ENCODE results near the gene HOXD11. TPM values are rescaled to one million over a fixed set of nuclear protein-coding genes. Genes with fewer than 3 reads are reported as not detected.

Gene HOXD11
- total RNA-seq, 1 donor from 2014 or later = not detected

- intact Hi-C loops (cut with micrococcal nuclease) = no loop called here
These were observed 21.3 kb downstream of the HOXD11 start for GRCh38 chr2:176128172-176128981.

GRCh38 chr2:176128982-176129796 lies 22.1 kb downstream of the HOXD11 start, which contains the start of gene HOXD8:
HOXD8 (plus strand) TSS chr2:176129705; CDS start chr2:176130367, 662 bp downstream.
- intact Hi-C loops (cut with micrococcal nuclease) = no loop called here

DNA sequence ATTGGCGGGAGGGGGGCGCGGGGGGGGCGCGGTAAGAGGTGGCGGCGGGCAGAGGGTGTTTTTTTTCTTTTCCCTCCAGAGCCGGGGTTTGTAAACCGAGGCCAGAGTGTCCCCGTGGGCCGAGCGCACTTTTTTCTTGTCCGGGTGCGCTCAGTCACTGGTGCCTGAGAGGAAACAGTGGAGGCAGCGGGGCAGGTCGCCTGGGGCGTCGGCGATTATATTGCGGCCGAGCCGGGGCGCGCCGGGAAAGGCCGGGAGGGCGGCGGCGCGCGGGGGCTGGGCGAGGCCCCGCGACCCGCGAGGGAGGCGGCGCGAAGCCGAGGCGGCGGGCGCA lies 22.7 kb downstream of the HOXD11 start:
- intact Hi-C loops (cut with micrococcal nuclease) = loop anchor here (2.0 to 10.0 kb wide), 4 partner anchors 19 to 685 kb away; partner anchors contain the start of gene EVX2

- intact Hi-C loops (cut with micrococcal nuclease) = loop anchor here (2.0 to 10.0 kb wide), 4 partner anchors 20 to 684 kb away; partner anchors contain the start of gene EVX2
These were observed 23.3 kb downstream of the HOXD11 start for GRCh38 chr2:176130147-176130956.

DNA sequence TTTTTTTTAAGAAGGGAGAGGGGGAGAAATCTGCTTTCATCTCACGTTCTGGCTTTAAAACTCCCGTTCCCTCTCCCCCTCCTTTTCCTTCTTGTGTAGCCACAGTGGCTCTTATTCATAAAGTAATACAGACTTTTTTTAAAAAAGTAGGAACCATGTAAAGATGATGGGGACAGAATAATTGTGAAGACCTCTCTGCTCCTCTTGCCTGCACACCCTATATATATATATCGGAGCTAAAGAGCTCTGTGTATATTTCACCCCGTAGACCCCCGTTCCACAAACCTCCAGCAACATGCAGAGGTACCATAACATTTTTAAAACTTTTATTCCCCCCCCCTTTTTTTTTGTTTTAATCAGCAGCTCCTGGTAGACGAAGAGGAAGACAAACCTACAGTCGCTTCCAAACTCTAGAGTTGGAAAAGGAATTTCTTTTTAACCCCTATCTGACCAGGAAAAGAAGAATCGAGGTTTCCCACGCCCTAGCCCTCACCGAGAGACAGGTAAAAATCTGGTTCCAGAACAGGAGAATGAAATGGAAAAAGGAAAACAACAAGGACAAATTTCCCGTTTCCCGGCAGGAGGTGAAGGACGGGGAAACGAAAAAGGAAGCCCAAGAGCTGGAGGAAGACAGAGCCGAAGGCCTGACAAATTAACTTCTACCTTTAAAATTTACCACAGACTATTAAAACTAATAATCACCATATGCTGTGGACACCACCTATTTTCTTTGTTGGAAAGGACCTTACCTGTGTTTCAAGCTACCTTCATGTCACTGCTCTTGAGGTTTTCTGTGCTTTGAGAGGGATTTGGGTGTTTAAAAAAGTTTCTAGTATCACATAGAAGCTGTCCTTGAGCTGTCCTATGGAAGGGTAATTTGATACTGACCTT lies 24.1 kb downstream of the HOXD11 start:
- intact Hi-C loops (cut with micrococcal nuclease) = loop anchor here (2.0 to 10.0 kb wide), 4 partner anchors 20 to 684 kb away; partner anchors contain the start of gene EVX2

- intact Hi-C loops (cut with micrococcal nuclease) = loop anchor here (2.0 to 10.0 kb wide), 5 partner anchors 19 to 683 kb away; partner anchors contain the start of genes EVX2 and HOXD4
These were observed 24.7 kb downstream of the HOXD11 start for GRCh38 chr2:176131848-176132158.

DNA sequence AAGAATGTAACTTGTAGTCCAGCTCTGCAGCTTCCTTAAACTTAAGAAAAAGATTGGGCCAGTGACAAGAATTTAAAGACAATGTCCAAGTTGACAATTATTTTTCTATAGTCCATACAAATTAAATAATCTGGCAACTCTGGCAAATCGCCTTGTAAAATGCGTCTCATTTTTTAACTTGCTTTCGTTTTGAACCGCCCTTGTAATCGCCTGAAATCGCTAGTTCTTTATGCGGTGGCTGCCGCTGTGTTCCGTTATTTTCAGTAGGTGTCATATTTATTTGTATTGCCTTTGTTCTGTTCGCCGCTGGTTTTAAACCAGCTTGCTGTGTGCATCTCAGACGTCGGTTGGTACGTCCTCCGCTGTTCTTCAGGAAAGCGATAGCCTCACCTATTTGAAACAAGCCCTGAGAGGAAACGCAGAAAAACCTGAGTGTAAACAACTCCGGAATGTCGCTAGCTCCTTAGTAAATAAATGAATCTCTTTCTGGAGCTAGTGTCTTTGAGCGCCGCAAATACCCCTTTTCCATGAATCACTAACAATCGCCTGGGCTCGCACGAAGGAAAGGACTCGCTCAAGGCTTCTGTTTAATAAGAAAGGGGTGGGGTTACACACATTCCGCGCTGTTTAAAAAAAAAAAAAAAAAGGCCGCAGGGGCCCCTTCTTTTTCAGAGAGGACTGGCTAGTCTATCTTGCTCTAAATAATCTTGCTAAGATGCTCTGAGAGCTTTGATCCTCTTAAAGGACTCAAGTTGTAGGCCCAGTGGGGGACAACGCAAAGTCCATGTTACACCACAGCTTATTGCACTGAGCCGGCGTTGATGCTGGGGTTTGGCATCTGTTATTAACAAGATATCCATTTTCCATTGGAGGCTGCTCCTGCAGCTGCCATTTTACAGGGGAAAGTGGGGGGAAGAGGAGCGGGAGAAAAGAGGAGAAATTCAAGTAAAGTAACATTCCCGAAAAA lies 25.4 kb downstream of the HOXD11 start:
- intact Hi-C loops (cut with micrococcal nuclease) = loop anchor here (2.0 to 10.0 kb wide), 2 partner anchors 18 to 682 kb away; partner anchors contain the start of gene HOXD4

- intact Hi-C loops (cut with micrococcal nuclease) = loop anchor here (2.0 to 10.0 kb wide), 2 partner anchors 17 to 681 kb away; partner anchors contain the start of gene HOXD4
These were observed 26.3 kb downstream of the HOXD11 start for GRCh38 chr2:176133389-176133788.

- intact Hi-C loops (cut with micrococcal nuclease) = loop anchor here (10.0 kb wide), 1 partner anchor 681 kb away; no protein-coding TSS in a partner anchor
These were observed 27.0 kb downstream of the HOXD11 start for GRCh38 chr2:176134035-176134434.

DNA sequence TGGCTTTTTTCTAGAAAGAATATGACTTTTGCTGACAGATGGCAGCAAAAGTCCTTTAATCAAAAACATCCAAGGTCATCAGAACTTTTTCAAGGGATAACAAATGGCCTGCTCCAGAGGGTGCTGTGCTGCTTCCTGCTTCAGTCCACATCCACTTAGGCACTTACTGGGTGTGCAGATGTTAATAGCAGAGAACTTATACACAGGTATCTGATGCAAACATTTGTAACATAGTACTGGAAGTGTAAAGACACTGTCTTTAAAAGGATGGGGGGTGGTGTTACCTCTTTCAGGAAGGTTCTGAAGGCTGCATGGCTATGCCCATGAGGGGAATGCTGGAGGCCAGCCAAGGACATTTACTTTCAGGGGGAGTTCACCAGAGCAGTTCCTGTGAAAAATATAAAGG lies 28.0 kb downstream of the HOXD11 start:
- intact Hi-C loops (cut with micrococcal nuclease) = loop anchor here (10.0 kb wide), 1 partner anchor 680 kb away; no protein-coding TSS in a partner anchor

DNA sequence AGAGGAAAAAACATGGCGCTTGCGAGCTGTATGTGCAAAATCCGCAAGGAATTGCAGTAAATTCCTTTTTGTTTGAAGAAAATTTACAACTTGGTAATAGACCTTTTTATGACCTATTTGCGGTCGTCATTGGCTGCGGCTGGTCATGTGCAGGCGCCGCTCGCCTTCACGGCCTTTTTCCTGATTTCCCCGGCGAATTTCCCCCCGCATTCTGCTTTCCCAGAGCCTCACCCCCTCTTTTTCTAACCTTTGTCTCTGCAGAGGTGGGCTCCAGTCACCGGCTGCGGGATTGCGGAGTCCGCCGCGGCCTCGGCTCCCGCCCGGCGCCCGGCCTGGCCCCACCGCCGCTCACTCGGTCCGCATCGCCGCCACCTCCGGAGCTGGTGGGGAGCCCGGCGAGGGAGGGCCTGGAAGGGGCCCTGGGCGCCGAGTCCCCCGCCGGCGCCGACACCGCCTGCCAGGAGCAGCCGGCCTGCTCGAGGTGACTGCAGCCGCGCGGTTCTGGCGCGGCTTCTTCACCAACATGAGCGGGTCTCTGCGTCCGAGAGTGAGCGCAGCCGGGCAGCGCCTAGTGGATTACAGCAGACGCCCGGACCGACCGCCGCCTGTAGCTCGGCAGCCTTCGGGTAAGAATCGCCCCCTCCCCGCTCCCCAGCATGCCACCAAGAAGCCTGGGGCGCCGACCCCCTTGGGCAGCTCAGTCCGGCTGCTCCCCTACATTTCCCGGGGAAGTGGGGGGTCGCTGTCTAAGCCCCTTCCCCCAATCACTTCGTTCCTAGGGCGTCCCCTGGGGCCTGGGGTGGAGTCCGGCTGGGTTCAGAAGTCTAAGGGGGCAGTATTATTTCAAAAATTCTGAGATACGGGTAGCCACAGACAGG lies 29.5 kb downstream of the HOXD11 start:
- intact Hi-C loops (cut with micrococcal nuclease) = loop anchor here (10.0 kb wide), 1 partner anchor 678 kb away; no protein-coding TSS in a partner anchor

DNA sequence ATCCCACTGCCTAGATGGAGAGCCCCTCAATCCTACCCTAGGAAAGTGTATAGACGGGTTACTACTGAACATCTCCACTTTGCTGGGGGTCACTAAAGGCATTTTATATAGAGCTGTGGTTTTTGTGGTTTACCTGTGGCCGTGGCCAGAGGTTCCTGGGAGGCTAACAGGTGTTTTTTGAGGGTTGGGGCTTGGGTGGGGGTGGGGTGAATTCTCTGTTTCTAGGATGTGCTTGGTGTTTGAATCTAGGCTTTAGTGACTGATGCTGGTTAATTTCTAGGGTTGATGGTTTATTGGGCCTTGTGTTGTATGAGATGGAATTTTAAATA lies 30.1 kb downstream of the HOXD11 start:
- intact Hi-C loops (cut with micrococcal nuclease) = loop anchor here (10.0 kb wide), 1 partner anchor 678 kb away; no protein-coding TSS in a partner anchor

GRCh38 chr2:176137906-176138305 lies 30.8 kb downstream of the HOXD11 start:
- intact Hi-C loops (cut with micrococcal nuclease) = loop anchor here (10.0 kb wide), 1 partner anchor 677 kb away; no protein-coding TSS in a partner anchor

DNA sequence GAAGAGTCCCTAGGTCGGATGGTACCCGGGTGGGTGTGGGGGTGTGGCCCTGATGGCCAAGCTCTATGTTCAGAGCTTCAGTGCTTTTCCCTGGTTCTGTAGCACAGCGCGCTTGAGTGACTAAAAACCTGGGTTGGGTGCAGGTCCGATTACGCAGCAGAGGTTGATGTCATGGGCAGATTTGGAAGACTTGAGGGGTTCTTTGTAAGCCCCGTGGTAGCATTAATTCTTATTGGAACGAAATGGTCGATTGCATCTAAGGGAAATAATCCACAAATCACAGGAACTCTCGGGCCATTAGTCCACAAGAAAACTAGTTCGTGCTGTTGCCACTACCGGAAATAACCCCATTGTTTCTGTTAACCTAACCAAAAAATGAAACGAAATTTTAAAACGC lies 31.4 kb downstream of the HOXD11 start:
- intact Hi-C loops (cut with micrococcal nuclease) = loop anchor here (10.0 kb wide), 1 partner anchor 676 kb away; no protein-coding TSS in a partner anchor

- intact Hi-C loops (cut with micrococcal nuclease) = loop anchor here (10.0 kb wide), 1 partner anchor 676 kb away; no protein-coding TSS in a partner anchor
These were observed 32.0 kb downstream of the HOXD11 start for GRCh38 chr2:176138923-176139660.

DNA sequence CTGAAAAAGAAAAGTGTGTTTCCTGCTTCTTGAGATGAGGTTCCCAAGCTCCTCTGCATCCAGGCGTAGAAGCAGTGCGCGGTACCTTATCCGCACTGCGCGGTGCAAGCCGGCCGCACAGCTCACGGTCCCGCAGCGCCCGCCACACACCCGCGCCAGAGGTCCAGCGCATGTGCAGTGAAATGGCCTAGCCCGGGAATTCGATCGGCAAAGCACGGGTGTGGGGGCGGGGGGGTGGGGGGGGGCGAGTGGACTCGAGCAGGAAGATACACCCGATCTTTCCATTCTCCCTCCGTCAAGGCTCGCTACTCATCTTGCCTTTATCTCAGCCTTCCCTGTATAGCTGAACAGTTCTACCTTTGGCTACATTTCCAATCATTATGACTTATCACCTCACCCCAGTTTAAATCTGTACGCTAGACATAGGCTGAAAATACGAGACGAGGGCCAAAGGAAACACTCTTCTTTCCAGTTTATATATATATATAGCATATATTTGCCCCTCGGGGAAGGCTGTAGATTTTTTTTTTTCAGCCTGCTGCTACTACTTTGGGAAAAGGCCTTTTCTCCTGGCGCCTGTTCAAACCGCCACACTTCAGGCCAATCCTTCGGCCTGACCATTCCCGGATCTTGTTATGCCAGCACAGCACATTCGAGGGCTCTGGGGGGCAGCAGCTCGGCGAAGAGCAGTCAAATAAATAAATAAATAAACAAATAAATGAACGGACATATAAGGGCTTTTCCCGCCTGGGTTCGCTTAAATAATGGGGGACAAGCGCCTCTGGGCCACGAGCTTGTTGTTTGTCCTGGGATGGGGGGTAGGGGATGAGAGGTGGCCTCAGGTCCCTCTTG lies 32.8 kb downstream of the HOXD11 start:
- intact Hi-C loops (cut with micrococcal nuclease) = loop anchor here (1.0 to 10.0 kb wide), 6 partner anchors 315 to 1007 kb away; no protein-coding TSS in a partner anchor

Data from T-helper 2 cell treated with Interferon-gamma antibody and Interleukin-4, amounts not matched to agents 100 ng/mL and 5 ng/mL, for 36 hours (primary cell).